GM23338 (cell line): ENCODE results near the gene APMAP.

ENCODE experiments used
- CTCF ChIP-seq, 2 experiments: fragments of 200-600 bp in 1 of 2; sonication (generic) in 1 of 2; conservative IDR thresholded peaks; 2 replicates each; pipeline versions ENCODE4 v1.5.1 to v1.6.1; 2016 to 2017; ENCODE audit warnings: antibody characterized with exemption in 2 of 2, low read depth in 2 of 2, mild to moderate bottlenecking in 2 of 2, moderate library complexity in 1 of 2
- EZH2phosphoT487 ChIP-seq: fragments of 200-600 bp; sonication (generic); IDR thresholded peaks from one replicate; pipeline ENCODE4 v1.8.1; 2018; ENCODE audit warnings: antibody characterized with exemption; ENCODE audit not compliant: unreplicated experiment
- JUNB ChIP-seq: IDR thresholded peaks from one replicate; pipeline ENCODE4 v1.6.1; 2016; ENCODE audit warnings: antibody characterized with exemption; ENCODE audit not compliant: unreplicated experiment

GRCh38 chr20:25022680-25023079 is 30.1 kb upstream of the APMAP start:
- no peak for TF ChIP-seq CTCF (conservative IDR thresholded peaks at IDR 0.05; ENCODE audit: low read depth in 2 of 2)
- TF ChIP-seq EZH2phosphoT487, result no peak
- TF ChIP-seq JUNB, result no peak
